H1 (cell line): Measurements from ENCODE around the gene ECEL1. TPM values are rescaled to one million over a fixed set of nuclear protein-coding genes. Genes with fewer than 3 reads are reported as not detected.

Experiments used
- CTCF ChIA-PET: fragments of 300-600 bp; sonication (Branson Sonifier 250); formaldehyde crosslinking; loops from one replicate; lab custom pipeline; 2021; ENCODE audit not compliant: partially characterized antibody; lab: Charles Lee
- POLR2A ChIA-PET: fragments of 300-600 bp; sonication (Branson Sonifier 250); formaldehyde crosslinking; loops from one replicate; lab custom pipeline; 2021; ENCODE audit warnings: inconsistent platforms; ENCODE audit not compliant: partially characterized antibody; lab: Charles Lee
- DNase-seq, 2 experiments: peaks; one replicate each; pipeline versions ENCODE4 v3.0.0 to v3.0.0-alpha.2; 2010 to 2022; ENCODE audit warnings: low spot score in 2 of 2, low read depth in 1 of 2, mixed read lengths in 1 of 2
- FAIRE-seq: peaks from 2 replicates; lab custom pipeline; 2011; peaks lifted over from hg19 to GRCh38; lab: Jason Lieb, UNC
- H2AFZ ChIP-seq: 2 replicates; pipeline ENCODE4 v1.8.1; 2012; ENCODE audit warnings: low read length, inconsistent platforms
- H2AK5ac ChIP-seq: 2 replicates; pipeline ENCODE4 v1.6.1; 2013; ENCODE audit warnings: low read depth, low read length
- H2BK120ac ChIP-seq: replicated peaks from 2 replicates; pipeline ENCODE3; 2013; ENCODE audit warnings: low read depth, low read length, inconsistent platforms
- H2BK12ac ChIP-seq: 2 replicates; pipeline ENCODE4 v1.6.1; 2013; ENCODE audit warnings: low read depth, low read length
- H2BK15ac ChIP-seq: 2 replicates; pipeline ENCODE4 v1.6.1; 2013; ENCODE audit warnings: low read length
- H2BK20ac ChIP-seq: 2 replicates; pipeline ENCODE4 v1.6.1; 2013; ENCODE audit warnings: low read length
- H2BK5ac ChIP-seq: 2 replicates; pipeline ENCODE4 v1.6.1; 2013; ENCODE audit warnings: low read depth, low read length
- H3K14ac ChIP-seq: 2 replicates; pipeline ENCODE4 v1.6.1; 2013; ENCODE audit warnings: inconsistent platforms; ENCODE audit not compliant: insufficient read length
- H3K18ac ChIP-seq: 2 replicates; pipeline ENCODE4 v1.6.1; 2013; ENCODE audit warnings: low read length; ENCODE audit errors: extremely low read depth
- H3K23ac ChIP-seq: 2 replicates; pipeline ENCODE4 v1.6.1; 2013; ENCODE audit warnings: inconsistent platforms; ENCODE audit not compliant: insufficient read length
- H3K23me2 ChIP-seq: 2 replicates; pipeline ENCODE4 v1.6.1; 2013; ENCODE audit warnings: low read depth, low read length
- H3K27ac ChIP-seq: 2 replicates; pipeline ENCODE4 v1.6.1; 2011; ENCODE audit warnings: low read depth, low read length, inconsistent platforms
- H3K27me3 ChIP-seq, 4 experiments: replicated peaks in 1 of 4; 1 replicate in 1 of 4; 2 replicates in 3 of 4; pipeline versions ENCODE4 v1.6.1 to v1.8.1; 2011 to 2013; ENCODE audit warnings: low read length in 3 of 4, mild to moderate bottlenecking in 3 of 4, inconsistent platforms in 2 of 4, mixed read lengths in 2 of 4, moderate library complexity in 1 of 4; ENCODE audit not compliant: control insufficient read depth in 3 of 4, insufficient read depth in 3 of 4; ENCODE audit errors: extremely low read depth in 1 of 4
- H3K36me3 ChIP-seq, 4 experiments: 2 replicates each; pipeline versions ENCODE4 v1.6.1 to v1.8.1; 2011 to 2013; ENCODE audit warnings: mild to moderate bottlenecking in 4 of 4, low read length in 3 of 4, moderate library complexity in 2 of 4, control low read depth in 1 of 4, inconsistent platforms in 1 of 4; ENCODE audit not compliant: insufficient read depth in 4 of 4, control insufficient read depth in 2 of 4
- H3K4ac ChIP-seq: replicated peaks from 2 replicates; pipeline ENCODE3; 2013; ENCODE audit warnings: low read length, low read depth, mixed read lengths, inconsistent platforms; ENCODE audit not compliant: insufficient read length
- H3K4me1 ChIP-seq, 4 experiments: replicated peaks in 1 of 4; 1 replicate in 1 of 4; 2 replicates in 3 of 4; pipeline versions ENCODE4 v1.6.1 to v1.8.1; 2011 to 2013; ENCODE audit warnings: low read length in 3 of 4, inconsistent platforms in 2 of 4, mixed read lengths in 1 of 4; ENCODE audit not compliant: insufficient read depth in 4 of 4, control insufficient read depth in 3 of 4
- H3K4me2 ChIP-seq, 2 experiments: 2 replicates each; pipeline versions ENCODE4 v1.6.1 to v1.8.1; 2011 to 2013; ENCODE audit warnings: low read depth in 2 of 2, low read length in 2 of 2, control low read depth in 1 of 2, inconsistent platforms in 1 of 2, mild to moderate bottlenecking in 1 of 2; ENCODE audit not compliant: insufficient read depth in 1 of 2
- H3K4me3 ChIP-seq, 4 experiments: fragments of 200-600, 300-600 bp in 1 of 4; sonication (generic), shearing (Covaris generic), sonication (Bioruptor Twin) in 1 of 4; 2 replicates each; pipeline versions ENCODE4 v1.5.1 to v1.8.1; 2011 to 2016; ENCODE audit warnings: low read length in 4 of 4, low read depth in 3 of 4, control low read depth in 2 of 4, inconsistent platforms in 2 of 4, mild to moderate bottlenecking in 2 of 4, mixed read lengths in 1 of 4, moderate library complexity in 1 of 4; ENCODE audit not compliant: insufficient read depth in 2 of 4; ENCODE audit errors: extremely low read depth in 1 of 4
- H3K56ac ChIP-seq: replicated peaks from 2 replicates; pipeline ENCODE3; 2013; ENCODE audit warnings: low read depth, mild to moderate bottlenecking, mixed read lengths, low read length, inconsistent platforms; ENCODE audit not compliant: insufficient read length
- H3K79me1 ChIP-seq: 2 replicates; pipeline ENCODE4 v1.6.1; 2013; ENCODE audit warnings: low read depth, low read length, control low read depth
- H3K79me2 ChIP-seq, 2 experiments: 2 replicates each; pipeline versions ENCODE4 v1.6.1 to v1.8.1; 2012 to 2013; ENCODE audit warnings: low read length in 2 of 2, mild to moderate bottlenecking in 2 of 2, inconsistent platforms in 1 of 2; ENCODE audit not compliant: insufficient read depth in 2 of 2, control insufficient read depth in 1 of 2
- H3K9ac ChIP-seq, 4 experiments: replicated peaks in 1 of 4; 1 replicate in 1 of 4; 2 replicates in 3 of 4; pipeline versions ENCODE4 v1.6.1 to v1.8.1; 2011 to 2013; ENCODE audit warnings: low read depth in 3 of 4, low read length in 3 of 4, control low read depth in 2 of 4, mild to moderate bottlenecking in 2 of 4, moderate library complexity in 2 of 4, inconsistent platforms in 1 of 4; ENCODE audit errors: extremely low read depth in 1 of 4
- H3K9me3 ChIP-seq, 2 experiments: 2 replicates each; pipeline versions ENCODE4 v1.6.1 to v1.8.1; 2012 to 2013; ENCODE audit warnings: mild to moderate bottlenecking in 2 of 2, moderate library complexity in 2 of 2, control low read depth in 1 of 2, inconsistent platforms in 1 of 2, low read depth in 1 of 2, low read length in 1 of 2, mixed read lengths in 1 of 2; ENCODE audit not compliant: insufficient read depth in 2 of 2
- H4K20me1 ChIP-seq, 2 experiments: replicated peaks in 1 of 2; 2 replicates each; pipeline versions ENCODE3 to v1.8.1; 2011 to 2013; ENCODE audit warnings: inconsistent platforms in 2 of 2, low read length in 2 of 2, mild to moderate bottlenecking in 1 of 2; ENCODE audit not compliant: insufficient read depth in 2 of 2, control insufficient read depth in 1 of 2
- H4K5ac ChIP-seq: 2 replicates; pipeline ENCODE4 v1.6.1; 2013; ENCODE audit warnings: low read length, low read depth, mixed read lengths, inconsistent platforms; ENCODE audit not compliant: insufficient read length
- H4K8ac ChIP-seq: 2 replicates; pipeline ENCODE4 v1.8.0; 2013; ENCODE audit warnings: mild to moderate bottlenecking, moderate library complexity, low read length, inconsistent platforms; ENCODE audit not compliant: insufficient read depth; ENCODE audit errors: extremely low read depth
- H4K91ac ChIP-seq: replicated peaks from 2 replicates; pipeline ENCODE3; 2013; ENCODE audit warnings: low read length, mixed read lengths, inconsistent platforms; ENCODE audit not compliant: insufficient read length
- ATF3 ChIP-seq: IDR thresholded peaks from 2 replicates; pipeline ENCODE4 v1.6.1; 2011; ENCODE audit warnings: low read depth, mild to moderate bottlenecking, low read length; ENCODE audit not compliant: insufficient read depth
- BCL11A ChIP-seq, 2 experiments: IDR thresholded peaks; one replicate each; pipeline ENCODE4 v1.6.1; 2011; ENCODE audit warnings: low read depth in 2 of 2, low read length in 2 of 2, mild to moderate bottlenecking in 2 of 2
- BRCA1 ChIP-seq: IDR thresholded peaks from 2 replicates; pipeline ENCODE4 v1.6.1; 2012; ENCODE audit warnings: low read depth, low read length, improper control_type of control experiment
- MAFK ChIP-seq: IDR thresholded peaks from 2 replicates; pipeline ENCODE4 v1.6.1; 2012; ENCODE audit warnings: low read depth, mild to moderate bottlenecking, improper control_type of control experiment, low read length
- RBBP5 ChIP-seq: IDR thresholded peaks from 2 replicates; pipeline ENCODE4 v1.7.1; 2012; ENCODE audit warnings: low read depth, mild to moderate bottlenecking, inconsistent platforms, low read length, moderate library complexity, borderline replicate concordance
- SIRT6 ChIP-seq: IDR thresholded peaks from one replicate; pipeline ENCODE4 v1.7.1; 2012; ENCODE audit warnings: low read length, inconsistent platforms
- SP2 ChIP-seq: IDR thresholded peaks from 2 replicates; pipeline ENCODE4 v1.6.1; 2012; ENCODE audit warnings: mild to moderate bottlenecking, low read length, inconsistent platforms
- WGBS, 2 experiments: shearing (Covaris generic) in 1 of 2; methylation state at CpG; one replicate each; pipeline versions ENCODE4 v1.1.6 to v1.1.7; 2013 to 2015; ENCODE audit warnings: low lambda C conversion rate in 2 of 2, mixed read lengths in 2 of 2, inconsistent platforms in 1 of 2, low coverage in 1 of 2, missing lambda C conversion rate in 1 of 2; ENCODE audit not compliant: insufficient replicate concordance in 2 of 2, insufficient coverage in 1 of 2, insufficient read length in 1 of 2; ENCODE audit errors: extremely low coverage in 1 of 2, missing lambda C conversion rate in 1 of 2; 5-methylcytosine and 5-hydroxymethylcytosine counted together
- polyA plus RNA-seq, 7 experiments: library from polyadenylated mRNA; depleted of rRNA in 3 of 7; stranded (reverse) in 5 of 7; unstranded in 2 of 7; fragments of >200 nt in 5 of 7; fragments of 200-250 nt in 2 of 7; gene quantifications; 1 replicate in 5 of 7; 2 replicates in 1 of 7; 4 replicates in 1 of 7; pipeline versions ENCODE4 v1.2.1 to v1.2.3, GENCODE V29; 2011 to 2013; ENCODE audit warnings: missing spikeins in 2 of 7, mixed read lengths in 2 of 7
- total RNA-seq: library from RNA; stranded (reverse); fragmentation: NEBNext Ultra II Directional; extraction: Animal tissue kit (Norgen Biotek cat#: 25700); gene quantifications from 2 replicates; pipeline ENCODE4 v1.2.1, GENCODE V29; 2021

The ECEL1 gene
- total and polyA plus RNA-seq, 2 of the 8 experiments (the other 6 are each of a cell fraction or from before 2014, with no cell fraction given) = 7.7 to 20.2 TPM

- Histone ChIP-seq H3K56ac (no peak overlapping the region), H3K79me2 (no peaks in the 10 kb centered on the region), H2BK120ac (no peak overlapping the region), H3K27ac (no peak overlapping the region), H3K36me3 (peaks cover 0 to 11% (median 0%) of the 10 kb centered on the region in 4 experiments; a peak in 1 of 8 replicates), H3K4ac (no peak overlapping the region), H4K5ac (no peak overlapping the region), H4K20me1 (peaks cover 1% of the 10 kb centered on the region in 2 experiments), H2AFZ (no peak overlapping the region), H3K9ac (no peak overlapping the region), H3K23ac (no peak overlapping the region), H3K9me3 (no peaks in the 10 kb centered on the region; a peak in 1 of 4 replicates), H2AK5ac (0 out of 2 replicates have a peak overlapping the region, but pooled peaks have one; percentile 32), H2BK12ac (0 out of 2 replicates have a peak overlapping the region, but pooled peaks have one; percentile 85), H3K4me3 (no peak overlapping the region), H3K79me1 (no peaks in the 10 kb centered on the region), H2BK5ac (peak overlapping the region; percentile 49; the same call in 1 of the 2 replicates), H2BK15ac (0 out of 2 replicates have a peak overlapping the region, but pooled peaks have one; percentile 3), H3K27me3 (peaks cover 19 to 39% (median 33%) of the 10 kb centered on the region in 4 experiments), H3K18ac (peak overlapping the region; percentile 2; the same call in 1 of the 2 replicates), H3K4me2 (peak overlapping the region in 1 of 2 experiments; percentile 22; a peak in 2 of 4 replicates), H3K14ac (no peak overlapping the region), H3K23me2 (peaks cover 12% of the 10 kb centered on the region; the same call in 1 of the 2 replicates), H3K4me1 (peaks cover 0 to 39% (median 21%) of the 10 kb centered on the region in 4 experiments; a peak in 6 of 7 replicates), H4K91ac (peak overlapping the region; percentile 19), H4K8ac (no peak overlapping the region; the same call in 1 of the 2 replicates), H2BK20ac (no peak overlapping the region)
- no peak for DNase-seq
- CTCF ChIA-PET = interaction anchor here (0.7 to 3.6 kb wide), 10 partner anchors 8 to 150 kb away, joined by 3 to 32 read pairs (median 4); partner anchors contain the start of gene PRSS56
- FAIRE-seq = no peak
- POLR2A ChIA-PET = interaction anchor here (1.2 to 1.6 kb wide), 5 partner anchors 13 to 104 kb away, joined by 3 to 5 read pairs (median 4); no protein-coding TSS in a partner anchor
- 96% methylated on average over 27 of the region's 30 CpGs; no CpG with 5 or more reads in 1 of the 2 experiments for WGBS, 2 experiments
- TF ChIP-seq ATF3 = no peak
- no peak for TF ChIP-seq BCL11A (IDR thresholded peaks at IDR 0.05; ENCODE audit: low read depth in 2 of 2, low read length in 2 of 2)
- TF ChIP-seq SIRT6 = no peak
- TF ChIP-seq BRCA1 = no peak
- no peak for TF ChIP-seq MAFK
- no peak for TF ChIP-seq RBBP5
- TF ChIP-seq SP2 = no peak
Observed at GRCh38 chr2:232490221-232491138, 2.8 kb upstream of the ECEL1 start.
